Measurements from ENCODE around the gene LCE7A. TPM values are rescaled to one million over a fixed set of nuclear protein-coding genes. Genes with fewer than 3 reads are reported as not detected.

Gene LCE7A, protein sequence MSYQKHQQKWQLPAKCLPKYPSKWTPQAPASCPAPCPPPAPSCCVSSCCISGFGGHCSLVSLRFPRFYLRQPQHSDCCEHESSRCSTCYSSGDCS
- not detected for total RNA-seq

DNA sequence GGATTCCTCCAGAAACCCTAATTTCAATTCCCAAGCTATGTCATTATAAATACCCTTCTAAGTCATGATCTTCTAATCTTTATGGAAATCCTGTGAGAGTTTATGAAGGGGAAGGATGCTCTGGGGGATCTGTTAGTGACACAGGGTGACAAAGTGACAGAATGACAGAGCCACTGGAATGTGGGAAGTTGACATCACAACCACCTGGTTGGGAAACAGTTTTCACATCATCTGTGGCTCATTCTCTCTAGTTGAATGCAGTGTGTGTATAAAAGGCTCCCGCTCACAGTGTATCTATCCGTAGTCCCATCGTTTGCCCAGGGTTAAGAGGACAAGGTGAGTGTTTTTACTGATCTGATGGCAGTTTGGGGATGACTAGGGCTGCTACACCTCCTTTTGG is at the start of gene LCE7A:
TSS of gene LCE7A (plus strand) at position 301 of the 400 bp plus-strand sequence. CDS start 702 bp downstream, outside the sequence.
- H3K36me3 Mint-ChIP-seq (ENCODE audit: insufficient read depth): no peaks in the 10 kb centered on the region
- H3K27me3 Mint-ChIP-seq (ENCODE audit: low read depth): peaks cover 10% of the 10 kb centered on the region
- H3K9me3 Mint-ChIP-seq: no peaks in the 10 kb centered on the region
- ATAC-seq (no peak), DNase-seq (no peak)
- H3K4me3 Mint-ChIP-seq: no peak within 1 kb of the TSS
- H3K4me1 Mint-ChIP-seq (ENCODE audit: low read depth): no peaks in the 10 kb centered on the region

DNA sequence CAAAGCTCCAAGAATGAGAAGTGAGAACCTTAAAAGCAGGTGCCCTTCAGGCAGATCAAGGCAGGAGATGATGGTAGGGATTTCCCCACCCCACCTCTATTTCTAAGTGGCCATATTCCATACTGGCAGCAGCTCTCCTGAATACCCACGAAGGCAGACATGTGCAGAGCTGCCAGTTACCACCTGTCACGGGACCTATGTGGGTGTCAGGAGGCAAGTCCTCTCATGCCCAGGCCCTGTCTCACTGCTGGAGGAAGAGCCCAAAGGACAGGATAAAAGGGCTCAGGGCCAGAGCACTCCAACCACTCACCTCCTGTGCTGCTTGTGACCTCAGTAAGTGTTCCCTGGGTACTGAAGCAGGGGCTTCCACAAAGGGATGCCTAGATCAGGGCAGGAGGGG is 48.7 kb upstream of the LCE7A start:
- no peak for DNase-seq
- Mint-ChIP-seq H3K9me3 (peaks cover 3% of the 10 kb centered on the region), H3K4me3 (no peak overlapping the region), H3K36me3 (ENCODE audit: insufficient read depth) (no peaks in the 10 kb centered on the region), H3K27me3 (ENCODE audit: low read depth) (peaks cover 12% of the 10 kb centered on the region), H3K4me1 (ENCODE audit: low read depth) (no peaks in the 10 kb centered on the region)
- no peak for ATAC-seq

DNA sequence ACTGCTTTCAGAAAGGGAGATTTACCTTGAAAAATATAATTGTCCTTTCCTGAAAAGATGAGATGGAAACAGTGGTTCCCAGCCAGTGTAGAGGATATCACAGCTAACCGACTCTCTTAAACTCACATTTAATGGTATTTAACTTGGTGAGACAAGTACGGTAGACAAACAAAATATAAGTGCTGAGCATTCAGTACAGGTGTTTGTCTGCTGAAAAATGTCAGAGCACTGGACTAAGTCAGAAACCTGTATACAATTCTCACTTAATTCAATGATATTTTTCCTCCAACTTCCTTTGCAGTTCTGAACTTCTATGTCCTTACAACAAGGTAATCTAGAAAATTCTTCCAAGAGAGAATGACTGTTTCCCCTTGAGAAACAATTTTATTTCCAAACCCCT is 48.1 kb upstream of the LCE7A start, which contains the start of gene LCE1B:
TSS of gene LCE1B (plus strand) at position 301 of the 400 bp plus-strand sequence. CDS start 476 bp downstream, outside the sequence.
- H3K27me3 Mint-ChIP-seq (ENCODE audit: low read depth): peaks cover 12% of the 10 kb centered on the region
- no peak within 1 kb of the TSS for H3K4me3 Mint-ChIP-seq
- no peak for ATAC-seq
- H3K36me3 Mint-ChIP-seq (ENCODE audit: insufficient read depth): no peaks in the 10 kb centered on the region
- H3K4me1 Mint-ChIP-seq (ENCODE audit: low read depth): no peaks in the 10 kb centered on the region
- peaks cover 3% of the 10 kb centered on the region for H3K9me3 Mint-ChIP-seq
- no peak for DNase-seq

DNA sequence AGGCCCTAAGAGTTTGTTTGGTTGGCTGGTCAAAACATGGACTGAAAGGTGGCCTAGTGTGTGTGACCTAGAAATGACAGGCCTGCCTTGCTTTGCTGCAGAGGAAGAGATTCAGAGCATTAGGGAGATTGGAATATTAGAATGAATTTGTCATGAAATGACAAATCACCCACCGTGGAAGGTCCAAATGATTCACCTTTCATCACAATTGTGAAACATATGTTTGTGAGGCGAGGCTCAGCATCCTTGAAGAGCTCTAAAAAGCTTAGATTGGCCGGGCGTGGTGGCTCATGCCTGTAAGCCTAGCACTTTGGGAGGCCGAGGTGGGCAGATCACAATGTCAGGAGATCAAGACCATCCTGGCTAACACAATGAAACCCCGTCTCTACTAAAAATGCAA is 42.5 kb upstream of the LCE7A start:
- H3K27me3 Mint-ChIP-seq (ENCODE audit: low read depth): peaks cover 10% of the 10 kb centered on the region
- no peaks in the 10 kb centered on the region for H3K4me1 Mint-ChIP-seq (ENCODE audit: low read depth)
- no peaks in the 10 kb centered on the region for H3K36me3 Mint-ChIP-seq (ENCODE audit: insufficient read depth)
- ATAC-seq (no peak), DNase-seq (no peak)
- H3K4me3 Mint-ChIP-seq: no peak overlapping the region
- no peaks in the 10 kb centered on the region for H3K9me3 Mint-ChIP-seq

DNA sequence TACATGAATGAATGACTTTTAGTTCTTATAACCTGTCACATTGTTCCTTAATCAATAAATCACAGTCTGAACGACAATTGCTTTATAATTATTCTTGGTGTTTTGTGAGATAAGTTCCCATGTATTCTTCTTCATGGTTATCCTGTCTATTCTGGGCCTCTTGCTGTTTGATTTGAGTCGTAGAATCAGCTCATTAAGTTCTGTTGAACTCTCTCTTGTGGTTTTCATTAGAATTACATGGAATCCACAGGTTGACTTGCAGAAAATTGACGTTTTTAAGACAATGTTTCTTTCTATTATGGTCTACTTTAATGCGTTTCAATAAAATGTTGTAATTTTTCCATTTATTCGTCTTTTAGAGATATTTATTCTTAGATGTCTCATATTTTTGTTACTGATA is 36.5 kb upstream of the LCE7A start:
- DNase-seq (no peak), ATAC-seq (no peak)
- no peaks in the 10 kb centered on the region for H3K9me3 Mint-ChIP-seq
- H3K4me3 Mint-ChIP-seq: no peak overlapping the region
- H3K4me1 Mint-ChIP-seq (ENCODE audit: low read depth): no peaks in the 10 kb centered on the region
- H3K27me3 Mint-ChIP-seq (ENCODE audit: low read depth): peaks cover 24% of the 10 kb centered on the region
- no peaks in the 10 kb centered on the region for H3K36me3 Mint-ChIP-seq (ENCODE audit: insufficient read depth)

DNA sequence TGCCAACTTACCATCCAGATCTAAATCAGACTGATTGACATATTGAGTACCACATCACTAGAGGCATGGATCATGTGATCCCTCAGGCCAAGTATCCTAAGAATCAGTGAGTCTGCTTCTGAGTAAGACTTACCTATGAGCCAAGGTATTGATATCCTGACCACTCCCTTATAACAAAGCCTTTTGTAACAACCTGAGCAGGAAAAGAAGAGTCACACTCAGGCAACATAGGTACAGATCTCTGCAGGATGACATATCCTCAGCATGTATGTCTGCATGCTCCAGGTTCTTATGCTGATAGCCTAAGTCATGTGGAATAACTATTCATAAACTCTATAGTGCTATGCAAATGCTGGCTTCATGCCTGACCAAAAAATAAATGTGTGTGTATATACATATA is 34.8 kb upstream of the LCE7A start:
- H3K4me1 Mint-ChIP-seq (ENCODE audit: low read depth): no peaks in the 10 kb centered on the region
- DNase-seq: no peak
- no peaks in the 10 kb centered on the region for H3K36me3 Mint-ChIP-seq (ENCODE audit: insufficient read depth)
- H3K9me3 Mint-ChIP-seq: no peaks in the 10 kb centered on the region
- H3K4me3 Mint-ChIP-seq: no peak overlapping the region
- peaks cover 32% of the 10 kb centered on the region for H3K27me3 Mint-ChIP-seq (ENCODE audit: low read depth)
- no peak for ATAC-seq

DNA sequence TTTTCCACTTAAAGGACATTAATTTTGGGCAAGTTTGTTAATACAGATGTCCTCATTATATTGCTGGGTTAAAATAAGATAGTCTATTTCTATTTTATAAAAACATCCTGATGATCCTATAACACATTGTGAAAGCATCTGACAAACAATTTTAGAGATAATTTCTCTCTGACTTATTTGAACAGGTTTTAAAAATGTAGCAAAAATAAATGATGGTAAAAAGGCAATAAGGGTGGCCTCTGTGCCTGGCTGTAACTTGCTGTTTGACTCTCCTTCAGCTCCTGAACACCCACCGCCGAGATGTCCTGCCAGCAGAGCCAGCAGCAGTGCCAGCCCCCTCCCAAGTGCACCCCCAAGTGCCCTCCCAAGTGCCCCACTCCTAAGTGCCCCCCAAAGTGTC is 32.6 kb upstream of the LCE7A start, which contains the start of gene LCE1A:
TSS of gene LCE1A (plus strand) at position 301 of the 400 bp plus-strand sequence. CDS start at position 301, 0 bp downstream.
- H3K27me3 Mint-ChIP-seq (ENCODE audit: low read depth): peaks cover 37% of the 10 kb centered on the region
- ATAC-seq (no peak), DNase-seq (no peak)
- no peaks in the 10 kb centered on the region for H3K4me1 Mint-ChIP-seq (ENCODE audit: low read depth)
- H3K36me3 Mint-ChIP-seq (ENCODE audit: insufficient read depth): no peaks in the 10 kb centered on the region
- H3K9me3 Mint-ChIP-seq: no peaks in the 10 kb centered on the region
- no peak within 1 kb of the TSS for H3K4me3 Mint-ChIP-seq

DNA sequence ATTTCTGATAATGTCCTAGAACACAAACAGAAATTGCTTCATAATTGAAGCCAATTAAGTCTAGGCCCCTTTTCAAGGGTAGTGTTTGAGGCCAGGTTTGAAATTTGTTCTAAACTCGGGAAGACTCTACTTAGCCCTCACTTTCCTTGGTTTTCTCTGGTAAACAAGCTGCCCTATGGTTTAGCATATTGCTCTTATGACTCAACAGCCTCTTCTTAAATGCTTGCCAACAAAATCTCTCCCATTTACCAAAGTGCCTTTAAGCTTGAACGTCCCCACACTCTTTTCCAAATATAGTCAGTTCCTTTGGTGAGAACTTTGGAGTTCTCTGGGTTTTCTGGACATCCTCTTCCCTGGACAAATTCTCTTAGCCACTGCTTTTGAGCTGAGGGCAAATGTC is 22.9 kb upstream of the LCE7A start:
- Mint-ChIP-seq H3K9me3 (no peaks in the 10 kb centered on the region), H3K36me3 (ENCODE audit: insufficient read depth) (no peaks in the 10 kb centered on the region), H3K4me3 (no peak overlapping the region), H3K4me1 (ENCODE audit: low read depth) (no peaks in the 10 kb centered on the region), H3K27me3 (ENCODE audit: low read depth) (peaks cover 13% of the 10 kb centered on the region)
- ATAC-seq: no peak
- no peak for DNase-seq

DNA sequence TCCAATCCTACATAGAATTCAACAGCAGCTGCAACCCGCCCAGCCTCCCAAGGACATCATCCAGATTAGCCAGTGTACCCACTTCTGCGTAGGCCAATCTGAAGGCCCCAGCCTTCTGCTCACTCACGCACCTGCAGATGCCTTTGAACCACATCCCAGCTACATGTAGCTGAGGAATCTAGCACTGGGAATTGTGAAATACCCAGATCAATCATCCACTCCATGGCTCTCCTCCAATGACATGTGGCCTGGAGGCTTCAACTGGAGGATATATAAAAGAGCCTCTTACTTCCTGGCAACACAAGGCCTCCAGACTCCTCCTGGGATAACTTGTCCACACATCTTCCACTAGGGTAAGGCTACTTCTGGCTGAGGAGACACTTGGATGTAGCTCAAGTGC is 17.2 kb upstream of the LCE7A start, which contains the start of gene LCE6A:
TSS of gene LCE6A (plus strand) at position 301 of the 400 bp plus-strand sequence. CDS start 665 bp downstream, outside the sequence.
- no peaks in the 10 kb centered on the region for H3K36me3 Mint-ChIP-seq (ENCODE audit: insufficient read depth)
- DNase-seq: no peak
- no peak for ATAC-seq
- no peaks in the 10 kb centered on the region for H3K4me1 Mint-ChIP-seq (ENCODE audit: low read depth)
- peaks cover 8% of the 10 kb centered on the region for H3K27me3 Mint-ChIP-seq (ENCODE audit: low read depth)
- H3K4me3 Mint-ChIP-seq: no peak within 1 kb of the TSS
- H3K9me3 Mint-ChIP-seq: no peaks in the 10 kb centered on the region

DNA sequence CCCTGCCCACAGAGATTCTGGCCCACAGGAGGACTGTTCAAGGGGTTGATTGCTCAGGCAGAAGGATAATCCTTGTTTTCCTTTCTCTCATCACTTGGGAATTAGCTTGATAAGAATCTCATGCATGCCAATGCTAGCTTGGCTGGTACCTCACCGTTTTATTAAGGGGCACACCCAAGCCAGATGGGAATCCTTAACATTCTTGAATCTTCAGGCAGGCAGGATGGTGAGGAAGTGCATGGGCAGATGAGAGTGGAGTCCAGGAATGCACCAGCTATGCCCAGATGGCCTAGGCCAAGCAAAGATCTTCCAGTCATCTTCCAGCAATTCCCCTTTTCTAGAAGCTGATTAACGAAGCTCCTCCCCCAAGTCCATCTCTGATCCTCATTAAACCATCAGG is 4.1 kb upstream of the LCE7A start:
- Mint-ChIP-seq H3K4me1 (ENCODE audit: low read depth) (no peaks in the 10 kb centered on the region), H3K9me3 (no peaks in the 10 kb centered on the region), H3K4me3 (no peak overlapping the region), H3K36me3 (ENCODE audit: insufficient read depth) (no peaks in the 10 kb centered on the region), H3K27me3 (ENCODE audit: low read depth) (peaks cover 7% of the 10 kb centered on the region)
- no peak for ATAC-seq
- DNase-seq: no peak

DNA sequence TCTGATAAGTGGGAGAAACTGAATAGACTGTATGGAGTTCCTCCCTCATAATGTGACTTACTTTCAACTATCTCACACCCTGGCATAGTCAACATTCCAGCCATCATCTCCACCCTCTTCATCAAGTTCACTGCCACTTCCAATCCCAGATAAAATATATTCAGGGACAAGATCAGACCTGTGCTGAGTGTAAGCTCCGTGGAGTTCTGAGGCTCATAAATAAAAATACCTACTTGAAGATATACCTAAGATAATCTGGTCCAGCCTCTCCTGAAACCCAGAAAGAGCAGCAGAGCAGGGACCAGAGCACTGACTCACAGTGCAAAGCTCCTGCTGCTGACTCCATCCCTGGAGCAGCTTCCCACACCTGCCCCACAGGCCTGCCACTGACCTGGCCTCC is 1.7 kb upstream of the LCE7A start:
- Mint-ChIP-seq H3K36me3 (ENCODE audit: insufficient read depth) (no peaks in the 10 kb centered on the region), H3K9me3 (no peaks in the 10 kb centered on the region), H3K27me3 (ENCODE audit: low read depth) (peaks cover 10% of the 10 kb centered on the region), H3K4me1 (ENCODE audit: low read depth) (no peaks in the 10 kb centered on the region), H3K4me3 (no peak overlapping the region)
- ATAC-seq: no peak
- no peak for DNase-seq

DNA sequence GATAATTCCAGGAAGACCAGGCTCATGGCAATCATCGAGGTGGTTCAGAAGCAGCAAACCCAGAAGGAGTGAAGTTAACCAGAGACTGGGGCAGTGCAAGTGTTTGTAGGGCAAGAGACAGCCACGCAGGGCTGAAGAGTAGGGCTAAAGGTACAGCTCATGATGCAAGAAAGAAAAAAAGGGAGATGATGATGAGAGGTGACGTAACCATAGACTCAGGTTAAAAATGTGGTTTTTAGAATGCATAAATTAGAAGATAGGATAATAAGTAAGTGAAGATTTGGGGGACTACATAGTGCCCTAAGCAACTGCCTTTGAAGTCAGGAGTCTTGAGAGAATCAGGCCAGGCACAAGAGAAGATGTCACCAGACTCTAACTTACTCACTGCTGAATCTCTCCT is 333 bp downstream of the LCE7A start:
- ATAC-seq (no peak), DNase-seq (no peak)
- no peaks in the 10 kb centered on the region for H3K36me3 Mint-ChIP-seq (ENCODE audit: insufficient read depth)
- H3K27me3 Mint-ChIP-seq (ENCODE audit: low read depth): peaks cover 10% of the 10 kb centered on the region
- H3K4me3 Mint-ChIP-seq: no peak overlapping the region
- H3K4me1 Mint-ChIP-seq (ENCODE audit: low read depth): no peaks in the 10 kb centered on the region
- H3K9me3 Mint-ChIP-seq: no peaks in the 10 kb centered on the region

DNA sequence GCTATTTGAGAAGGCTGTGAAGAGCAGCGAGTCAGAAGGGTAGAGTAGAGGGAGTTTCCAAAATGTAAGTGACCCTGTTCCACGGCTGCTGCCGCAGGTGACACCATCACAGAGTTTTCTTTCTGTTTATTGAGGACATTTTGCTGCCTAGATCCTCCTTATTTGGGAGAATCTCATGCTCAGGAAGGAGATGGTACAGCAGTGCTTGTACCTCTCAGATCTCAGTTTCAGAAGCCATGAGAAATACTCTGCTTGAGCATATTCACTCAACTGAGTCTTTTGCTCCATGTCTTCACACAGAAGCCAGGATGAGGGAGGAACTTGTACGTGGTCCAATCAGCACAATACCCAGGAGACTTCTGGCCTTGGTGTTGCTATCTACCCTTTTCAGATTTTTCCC is 1.6 kb downstream of the LCE7A start:
- Mint-ChIP-seq H3K36me3 (ENCODE audit: insufficient read depth) (no peaks in the 10 kb centered on the region), H3K27me3 (ENCODE audit: low read depth) (peaks cover 10% of the 10 kb centered on the region), H3K9me3 (no peaks in the 10 kb centered on the region), H3K4me1 (ENCODE audit: low read depth) (no peaks in the 10 kb centered on the region), H3K4me3 (no peak overlapping the region)
- no peak for DNase-seq
- ATAC-seq: no peak

DNA sequence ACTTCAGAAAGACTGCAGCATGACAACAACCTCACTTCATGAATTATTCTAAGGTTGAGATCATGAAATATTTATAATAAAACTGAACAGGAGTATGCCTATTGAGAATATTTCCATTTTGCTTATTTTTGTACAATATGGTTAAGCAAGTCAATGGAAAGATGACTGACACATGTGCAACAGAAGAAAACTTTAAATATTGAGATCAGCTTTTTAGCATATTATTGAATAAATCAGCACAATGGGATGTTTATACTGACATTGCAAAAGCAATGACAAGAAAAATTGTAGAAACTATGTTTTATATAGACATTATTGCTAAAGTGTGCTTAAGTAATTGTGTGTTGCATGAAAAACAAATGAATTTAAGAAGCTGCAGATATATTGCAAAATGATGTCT is 4.6 kb downstream of the LCE7A start:
- no peak for ATAC-seq
- Mint-ChIP-seq H3K9me3 (no peaks in the 10 kb centered on the region), H3K36me3 (ENCODE audit: insufficient read depth) (no peaks in the 10 kb centered on the region), H3K4me1 (ENCODE audit: low read depth) (no peaks in the 10 kb centered on the region), H3K27me3 (ENCODE audit: low read depth) (peaks cover 5% of the 10 kb centered on the region), H3K4me3 (no peak overlapping the region)
- no peak for DNase-seq

DNA sequence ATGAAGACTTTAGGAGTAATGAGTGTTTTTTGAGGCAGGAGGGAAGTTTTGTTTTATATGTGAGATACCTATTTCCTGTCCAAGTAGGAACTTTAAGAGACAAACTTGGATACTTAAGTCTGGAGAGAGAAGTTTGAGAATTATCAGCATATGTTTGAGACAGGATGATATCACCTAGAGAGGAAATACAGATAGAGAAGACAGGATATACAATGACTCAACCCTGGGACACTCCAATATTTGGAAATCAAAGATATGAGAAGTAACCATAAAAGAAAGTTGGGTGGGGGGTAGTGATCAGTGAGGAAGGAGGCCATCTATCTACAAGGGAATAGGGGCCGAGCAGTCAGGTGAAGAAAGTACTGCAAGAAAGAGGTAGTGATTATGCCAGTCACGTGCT is 6.5 kb downstream of the LCE7A start:
- DNase-seq (no peak), ATAC-seq (no peak)
- Mint-ChIP-seq H3K36me3 (ENCODE audit: insufficient read depth) (no peaks in the 10 kb centered on the region), H3K9me3 (no peaks in the 10 kb centered on the region), H3K4me3 (no peak overlapping the region), H3K27me3 (ENCODE audit: low read depth) (peaks cover 6% of the 10 kb centered on the region), H3K4me1 (ENCODE audit: low read depth) (no peaks in the 10 kb centered on the region)
